Measurements from ENCODE around the gene TTLL6.

DNA sequence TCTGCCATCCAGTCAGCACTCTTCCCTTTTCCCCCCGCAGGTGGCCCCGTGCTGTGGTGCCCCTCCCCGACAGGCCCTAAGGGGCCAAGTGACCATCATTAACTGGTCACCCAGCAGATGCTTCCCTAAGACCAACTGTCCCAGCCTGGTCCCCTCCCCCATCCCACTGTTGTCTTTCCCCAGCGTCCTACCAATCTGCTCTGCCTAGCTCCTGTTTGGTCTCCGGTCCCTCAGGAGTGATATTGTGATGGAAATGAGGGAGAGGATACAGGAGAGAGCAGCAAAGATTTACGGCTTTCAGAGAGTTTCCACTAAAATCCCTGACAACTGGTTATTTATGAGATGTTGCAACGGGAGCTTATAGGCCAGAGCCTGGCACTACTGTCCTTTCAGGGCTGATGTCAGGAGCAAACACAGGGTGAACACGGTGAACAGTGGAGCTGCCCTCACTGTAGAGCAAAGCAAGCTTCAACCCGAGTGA, 1.4 kb upstream of the TTLL6 start:
- TF ChIP-seq, protein P1, sequence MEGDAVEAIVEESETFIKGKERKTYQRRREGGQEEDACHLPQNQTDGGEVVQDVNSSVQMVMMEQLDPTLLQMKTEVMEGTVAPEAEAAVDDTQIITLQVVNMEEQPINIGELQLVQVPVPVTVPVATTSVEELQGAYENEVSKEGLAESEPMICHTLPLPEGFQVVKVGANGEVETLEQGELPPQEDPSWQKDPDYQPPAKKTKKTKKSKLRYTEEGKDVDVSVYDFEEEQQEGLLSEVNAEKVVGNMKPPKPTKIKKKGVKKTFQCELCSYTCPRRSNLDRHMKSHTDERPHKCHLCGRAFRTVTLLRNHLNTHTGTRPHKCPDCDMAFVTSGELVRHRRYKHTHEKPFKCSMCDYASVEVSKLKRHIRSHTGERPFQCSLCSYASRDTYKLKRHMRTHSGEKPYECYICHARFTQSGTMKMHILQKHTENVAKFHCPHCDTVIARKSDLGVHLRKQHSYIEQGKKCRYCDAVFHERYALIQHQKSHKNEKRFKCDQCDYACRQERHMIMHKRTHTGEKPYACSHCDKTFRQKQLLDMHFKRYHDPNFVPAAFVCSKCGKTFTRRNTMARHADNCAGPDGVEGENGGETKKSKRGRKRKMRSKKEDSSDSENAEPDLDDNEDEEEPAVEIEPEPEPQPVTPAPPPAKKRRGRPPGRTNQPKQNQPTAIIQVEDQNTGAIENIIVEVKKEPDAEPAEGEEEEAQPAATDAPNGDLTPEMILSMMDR (IDR thresholded peaks at IDR 0.05; ENCODE audit: insufficient read depth, low read length, poor library complexity, severe bottlenecking), result no peak
- no peak for TF ChIP-seq EZH2phosphoT487 (conservative IDR thresholded peaks at IDR 0.05; ENCODE audit: low read length)
